ENCODE data around the gene ZNF28.
A peak's percentile ranks its signal among the peaks of the same experiment; 100 is the strongest.
"Not testable (repeated sequence)": the region's sequence is repeated elsewhere in the genome, so short reads cannot be mapped to it uniquely, and the experiment has no call there.

The ZNF28 gene

GRCh38 chr19:52821204-52821960 lies at the start of gene ZNF28:
Gene ZNF28 (minus strand): TSS chr19:52821633. CDS start chr19:52817958, 3,675 bp downstream.
- peak; percentile 42 for DNase-seq

GRCh38 chr19:52868031-52868430 lies 46.6 kb upstream of the ZNF28 start:
- not testable (repeated sequence) for DNase-seq

- peak; percentile 64 for DNase-seq
These were observed 36.2 kb upstream of the ZNF28 start, which contains the start of gene ZNF468 for GRCh38 chr19:52857378-52858191. Gene ZNF468 (minus strand): TSS chr19:52857619. CDS start chr19:52854272, 3,347 bp downstream.

- peak; percentile 25 for DNase-seq
These were observed 35.3 kb upstream of the ZNF28 start for GRCh38 chr19:52856540-52857377.

DNA sequence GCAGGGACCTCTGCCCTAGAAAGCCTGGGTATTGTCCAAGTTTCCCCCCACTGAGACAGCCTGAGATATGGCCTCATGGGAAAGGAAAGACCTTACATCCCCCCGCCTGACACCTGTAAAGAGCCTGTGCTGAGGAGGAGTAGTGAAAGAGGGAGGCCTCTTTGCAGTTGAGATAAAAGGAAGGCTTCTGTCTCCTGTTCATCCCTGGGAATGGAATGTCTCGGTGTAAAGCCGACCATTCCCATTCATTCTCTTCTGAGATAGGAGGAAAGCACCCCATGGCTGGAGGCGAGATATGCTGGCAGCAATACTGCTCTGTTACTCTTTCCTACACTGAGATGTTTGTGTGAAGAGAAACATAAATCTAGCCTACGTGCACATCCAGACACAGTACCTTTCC lies 25.9 kb upstream of the ZNF28 start:
- not testable (repeated sequence) for DNase-seq

- DNase-seq = not testable (repeated sequence)
These were observed 19.5 kb upstream of the ZNF28 start for GRCh38 chr19:52840825-52841465.

DNA sequence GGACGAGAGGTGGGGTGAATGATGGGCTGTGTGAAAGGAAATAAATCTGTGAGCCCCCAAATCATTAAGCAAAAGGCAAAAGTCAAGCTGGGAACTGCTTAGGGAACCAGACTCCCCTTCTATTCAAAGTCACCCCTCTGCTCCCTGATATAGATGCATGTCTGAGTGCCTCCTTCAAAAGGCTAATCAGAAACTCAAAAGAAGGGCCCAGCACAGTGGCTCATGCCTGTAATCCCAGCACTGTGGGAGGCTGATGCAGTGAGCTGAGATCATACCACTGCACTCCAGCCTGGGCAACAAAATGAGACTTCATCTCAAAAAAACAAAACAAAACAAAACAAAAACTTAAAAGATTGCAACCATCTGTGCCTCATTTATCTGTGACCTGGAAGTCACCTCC lies 12.9 kb upstream of the ZNF28 start:
- not testable (repeated sequence) for DNase-seq

GRCh38 chr19:52833541-52833940 lies 12.1 kb upstream of the ZNF28 start:
- DNase-seq = not testable (repeated sequence)

DNA sequence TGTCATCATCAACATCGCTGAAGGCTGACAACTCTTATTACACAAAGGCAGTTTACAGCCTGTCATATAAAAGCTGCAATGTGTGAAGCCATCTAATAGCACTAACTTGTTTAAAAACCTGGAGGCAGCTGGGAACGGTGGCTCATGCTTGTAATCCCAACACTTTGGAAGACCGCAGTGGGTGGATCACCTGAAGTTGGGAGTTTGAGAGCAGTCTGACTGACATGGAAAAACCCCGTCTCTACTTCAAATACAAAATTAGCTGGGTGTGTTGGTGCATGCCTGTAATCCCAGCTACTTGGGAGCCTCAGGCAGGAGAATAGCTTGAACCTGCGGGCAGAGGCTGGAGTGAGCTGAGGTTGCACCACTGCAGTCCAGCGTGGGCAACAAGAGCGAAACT lies 8.4 kb upstream of the ZNF28 start:
- not testable (repeated sequence) for DNase-seq

GRCh38 chr19:52825765-52826164 lies 4.3 kb upstream of the ZNF28 start:
- no peak for DNase-seq

DNA sequence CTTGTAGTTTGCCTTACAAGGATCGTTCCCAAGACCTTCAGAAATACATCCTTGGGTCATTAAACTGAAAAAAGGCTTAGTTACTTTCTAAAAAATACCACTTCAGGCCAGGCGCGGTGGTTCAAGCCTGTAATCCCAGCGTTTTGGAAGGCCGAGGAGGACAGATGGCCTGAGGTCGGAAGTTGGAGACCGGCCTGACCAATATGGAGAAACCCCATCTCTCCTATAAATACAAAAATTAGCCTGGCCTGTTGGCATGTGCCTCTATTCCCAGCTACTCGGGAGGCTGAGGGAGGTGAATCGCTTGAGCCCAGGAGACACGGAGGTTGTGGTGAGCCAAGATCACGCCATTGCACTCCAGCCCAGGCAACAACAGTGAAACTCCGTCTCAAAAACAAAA lies 2.2 kb upstream of the ZNF28 start:
- no peak for DNase-seq

DNA sequence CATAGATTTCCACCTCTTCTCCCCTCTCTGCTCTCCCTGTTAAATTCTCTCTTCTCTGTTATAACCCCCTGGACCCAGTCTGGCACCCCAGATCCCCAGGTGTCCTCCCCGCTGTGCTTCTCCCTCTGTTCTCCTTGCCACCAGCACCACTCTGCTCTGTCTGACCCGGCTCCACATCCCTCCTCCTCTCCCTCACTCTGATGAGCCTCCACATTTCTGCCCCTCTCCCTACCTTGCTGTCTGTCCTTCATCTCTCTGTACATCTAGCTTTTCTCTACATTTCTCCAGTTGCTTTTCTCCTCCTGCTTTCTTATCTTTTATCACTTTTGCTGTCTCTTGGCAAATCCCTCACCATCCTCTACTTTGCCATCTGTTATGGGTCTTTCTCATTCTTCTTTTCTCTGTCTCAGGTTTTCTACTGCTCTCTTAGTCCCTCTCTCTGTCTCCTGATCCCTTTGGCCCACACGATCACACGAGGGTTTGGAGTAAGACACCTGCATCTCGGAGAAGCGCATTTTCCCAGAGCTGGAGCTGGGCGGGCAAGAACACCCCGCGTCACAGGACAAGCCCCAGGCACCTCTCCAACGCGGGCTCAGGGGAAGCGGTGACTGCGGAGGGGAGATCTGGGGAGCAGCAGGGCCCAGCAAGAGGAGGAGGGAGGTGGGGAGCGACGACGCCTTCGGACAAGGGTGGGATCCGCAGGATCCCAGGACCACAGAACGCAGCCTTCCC lies 795 bp downstream of the ZNF28 start:
- not testable (repeated sequence) for DNase-seq

GRCh38 chr19:52809801-52810200 lies 11.6 kb downstream of the ZNF28 start:
- DNase-seq = no peak

DNA sequence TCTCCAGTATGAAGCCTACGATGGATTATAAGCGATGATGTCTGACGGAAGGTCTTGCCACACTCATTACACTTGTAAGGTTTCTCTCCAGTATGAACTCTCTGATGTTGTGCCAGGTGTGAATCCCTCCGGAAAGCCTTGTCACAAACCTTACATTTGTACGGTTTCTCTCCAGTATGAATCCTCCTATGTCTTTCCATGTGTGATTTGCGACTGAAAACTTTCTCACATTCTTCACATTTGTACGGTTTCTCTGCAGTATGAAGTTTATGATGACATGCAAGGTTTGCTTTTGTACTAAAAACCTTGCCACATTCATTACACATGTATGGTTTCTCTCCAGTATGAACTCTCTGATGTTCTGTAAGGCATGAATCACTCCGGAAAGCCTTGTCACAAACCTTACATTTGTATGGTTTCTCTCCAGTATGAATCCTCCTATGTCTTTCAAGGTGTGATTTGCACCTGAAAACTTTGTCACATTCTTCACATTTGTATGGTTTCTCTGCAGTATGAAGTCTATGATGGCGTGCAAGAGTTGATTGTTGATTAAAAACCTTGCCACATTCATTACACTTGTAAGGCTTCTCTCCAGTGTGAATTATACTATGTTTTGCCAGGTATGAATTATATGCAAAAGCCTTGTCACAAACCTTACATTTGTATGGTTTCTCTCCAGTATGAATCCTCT lies 21.3 kb downstream of the ZNF28 start:
- not testable (repeated sequence) for DNase-seq

DNA sequence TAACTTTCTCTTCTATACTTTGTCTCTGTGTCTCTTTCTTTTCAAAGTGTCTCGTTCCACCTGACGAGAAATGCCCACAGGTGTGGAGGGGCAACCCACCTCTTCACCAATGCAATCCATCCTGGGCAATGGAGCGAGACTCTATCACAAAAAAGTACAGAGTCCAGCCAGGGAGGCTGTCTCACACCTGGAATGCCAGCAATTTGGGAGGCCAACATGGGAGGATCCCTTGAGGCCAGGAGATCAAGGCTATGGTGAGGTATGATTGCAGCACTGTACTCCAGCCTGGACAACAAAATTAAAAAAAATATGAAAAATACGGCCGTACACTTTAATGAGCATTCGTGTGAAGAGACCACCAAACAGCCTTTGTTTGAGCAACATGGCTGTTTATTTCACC lies 32.0 kb downstream of the ZNF28 start:
- no peak for DNase-seq

DNA sequence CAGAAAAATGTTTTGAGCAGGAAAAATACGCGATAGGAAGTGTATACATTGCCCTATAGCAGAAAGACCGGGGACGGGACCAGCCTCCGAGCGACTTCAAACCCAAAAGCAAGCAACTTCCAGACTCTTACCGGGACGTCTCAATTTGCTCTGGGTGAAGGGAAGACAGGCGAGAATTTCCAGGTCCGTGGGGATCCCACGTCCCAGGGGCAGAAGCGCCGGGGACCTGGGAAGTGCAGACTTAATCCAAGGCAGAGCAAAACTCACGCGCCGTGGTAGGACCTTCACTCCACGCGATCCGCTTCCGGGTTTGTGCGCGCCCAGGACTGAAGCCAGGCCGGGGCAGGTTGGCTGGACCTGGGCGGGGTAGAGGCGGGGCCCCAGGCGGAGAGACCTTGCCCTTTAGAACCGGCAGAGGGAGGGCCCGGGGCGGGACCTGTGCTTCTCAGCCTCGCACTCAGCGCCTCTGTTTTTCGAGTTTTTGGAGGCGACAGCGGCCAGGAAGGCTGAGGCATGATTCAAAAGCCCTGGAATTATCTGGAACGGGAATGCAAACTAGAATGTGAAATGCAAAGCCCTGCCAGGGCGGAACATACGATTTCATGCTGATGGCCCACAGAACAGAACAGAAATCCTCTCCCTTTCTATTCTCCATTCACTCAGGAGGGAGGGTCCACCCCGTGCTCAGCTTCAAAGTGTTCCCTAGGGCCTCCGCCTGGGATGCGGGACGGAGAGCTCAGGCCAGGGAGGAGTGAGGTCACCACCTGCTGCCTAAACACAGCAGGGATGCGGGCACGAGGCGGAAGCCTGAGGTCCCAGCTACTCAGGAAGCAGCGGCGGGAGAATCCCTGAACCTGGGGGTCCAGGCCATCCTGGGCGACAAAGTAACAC lies 34.7 kb downstream of the ZNF28 start, which contains the start of gene ZNF600:
Gene ZNF600, minus strand, starts transcription at position 328 of the 891 bp plus-strand sequence. CDS start 7,903 bp downstream, outside the sequence.
- peak; percentile 69 for DNase-seq

GRCh38 chr19:52786078-52786463 lies 35.4 kb downstream of the ZNF28 start:
- no peak for DNase-seq

DNA sequence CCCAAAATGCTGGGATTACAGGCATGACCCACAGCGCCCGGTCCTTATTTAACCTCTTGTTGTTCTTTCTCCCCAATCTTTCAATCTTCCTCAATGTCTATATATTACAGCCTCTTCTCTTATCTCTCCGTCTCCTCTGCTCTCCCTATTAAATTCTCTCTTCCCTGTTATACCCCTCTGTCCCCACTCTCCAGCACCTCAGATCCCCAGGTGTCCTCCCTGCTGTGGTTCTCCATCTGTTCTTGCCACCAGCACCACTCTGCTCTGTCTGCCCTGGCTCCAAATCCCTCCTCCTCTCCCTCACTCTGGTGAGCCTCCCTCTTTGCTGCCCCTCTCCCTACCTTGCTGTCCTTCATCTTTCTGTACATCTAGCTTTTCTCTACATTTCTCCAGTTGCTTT lies 35.9 kb downstream of the ZNF28 start:
- no peak for DNase-seq

GRCh38 chr19:52782864-52783263 lies 38.6 kb downstream of the ZNF28 start:
- DNase-seq = not testable (repeated sequence)

GRCh38 chr19:52778811-52779210 lies 42.6 kb downstream of the ZNF28 start:
- no peak for DNase-seq

Data from NCI-H1105 (cell line).